Endothelial cell (in vitro differentiated cells): ENCODE measurements around the gene FADS3. TPM values are rescaled to one million over a fixed set of nuclear protein-coding genes. Genes with fewer than 3 reads are reported as not detected.

ENCODE experiments used
- DNase-seq: peaks from one replicate; pipeline ENCODE4 v3.0.0; 2021; ENCODE audit warnings: low spot score
- H3K27ac Mint-ChIP-seq: one replicate; pipeline ENCODE4 v1.8.0; 2021; ENCODE audit warnings: mixed read lengths, inconsistent platforms; ENCODE audit not compliant: unreplicated experiment
- H3K27me3 Mint-ChIP-seq: one replicate; pipeline ENCODE4 v1.8.0; 2021; ENCODE audit warnings: mild to moderate bottlenecking, moderate library complexity, mixed read lengths, inconsistent platforms; ENCODE audit not compliant: unreplicated experiment
- H3K36me3 Mint-ChIP-seq: one replicate; pipeline ENCODE4 v1.8.0; 2021; ENCODE audit warnings: mild to moderate bottlenecking, low read depth, mixed read lengths, inconsistent platforms; ENCODE audit not compliant: unreplicated experiment
- H3K4me1 Mint-ChIP-seq: one replicate; pipeline ENCODE4 v1.8.0; 2021; ENCODE audit warnings: mild to moderate bottlenecking, mixed read lengths, inconsistent platforms; ENCODE audit not compliant: unreplicated experiment
- H3K4me3 Mint-ChIP-seq: one replicate; pipeline ENCODE4 v1.8.0; 2021; ENCODE audit warnings: mild to moderate bottlenecking, mixed read lengths, inconsistent platforms; ENCODE audit not compliant: unreplicated experiment
- H3K9me3 Mint-ChIP-seq: one replicate; pipeline ENCODE4 v1.8.0; 2021; ENCODE audit warnings: mixed read lengths, inconsistent platforms; ENCODE audit not compliant: unreplicated experiment
- total RNA-seq: library from RNA; stranded (reverse); fragmentation: NEBNext Ultra II Directional; extraction: Animal tissue kit (Norgen Biotek cat#: 25700); gene quantifications from one replicate; pipeline ENCODE4 v1.2.1, GENCODE V29; 2021; ENCODE audit not compliant: unreplicated experiment
- TF ChIP-seq, protein P1 (sequence below): fragments of 200-600 bp; sonication (generic); IDR thresholded peaks from one replicate; pipeline ENCODE4 v1.5.0; 2021; ENCODE audit warnings: antibody characterized with exemption; ENCODE audit not compliant: unreplicated experiment

The FADS3 gene
- total RNA-seq, 1 donor from 2014 or later = 42.0 TPM

GRCh38 chr11:61907282-61907681, 15.9 kb upstream of the FADS3 start:
- no peaks in the 10 kb centered on the region for H3K9me3 Mint-ChIP-seq
- peak overlapping the region; percentile 71 for H3K4me3 Mint-ChIP-seq
- TF ChIP-seq, protein P1, sequence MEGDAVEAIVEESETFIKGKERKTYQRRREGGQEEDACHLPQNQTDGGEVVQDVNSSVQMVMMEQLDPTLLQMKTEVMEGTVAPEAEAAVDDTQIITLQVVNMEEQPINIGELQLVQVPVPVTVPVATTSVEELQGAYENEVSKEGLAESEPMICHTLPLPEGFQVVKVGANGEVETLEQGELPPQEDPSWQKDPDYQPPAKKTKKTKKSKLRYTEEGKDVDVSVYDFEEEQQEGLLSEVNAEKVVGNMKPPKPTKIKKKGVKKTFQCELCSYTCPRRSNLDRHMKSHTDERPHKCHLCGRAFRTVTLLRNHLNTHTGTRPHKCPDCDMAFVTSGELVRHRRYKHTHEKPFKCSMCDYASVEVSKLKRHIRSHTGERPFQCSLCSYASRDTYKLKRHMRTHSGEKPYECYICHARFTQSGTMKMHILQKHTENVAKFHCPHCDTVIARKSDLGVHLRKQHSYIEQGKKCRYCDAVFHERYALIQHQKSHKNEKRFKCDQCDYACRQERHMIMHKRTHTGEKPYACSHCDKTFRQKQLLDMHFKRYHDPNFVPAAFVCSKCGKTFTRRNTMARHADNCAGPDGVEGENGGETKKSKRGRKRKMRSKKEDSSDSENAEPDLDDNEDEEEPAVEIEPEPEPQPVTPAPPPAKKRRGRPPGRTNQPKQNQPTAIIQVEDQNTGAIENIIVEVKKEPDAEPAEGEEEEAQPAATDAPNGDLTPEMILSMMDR = no peak
- DNase-seq = no peak
- peaks cover 19% of the 10 kb centered on the region for H3K4me1 Mint-ChIP-seq
- no peak overlapping the region for H3K27ac Mint-ChIP-seq
- H3K27me3 Mint-ChIP-seq = peaks cover 8% of the 10 kb centered on the region
- H3K36me3 Mint-ChIP-seq = peaks cover 4% of the 10 kb centered on the region

DNA sequence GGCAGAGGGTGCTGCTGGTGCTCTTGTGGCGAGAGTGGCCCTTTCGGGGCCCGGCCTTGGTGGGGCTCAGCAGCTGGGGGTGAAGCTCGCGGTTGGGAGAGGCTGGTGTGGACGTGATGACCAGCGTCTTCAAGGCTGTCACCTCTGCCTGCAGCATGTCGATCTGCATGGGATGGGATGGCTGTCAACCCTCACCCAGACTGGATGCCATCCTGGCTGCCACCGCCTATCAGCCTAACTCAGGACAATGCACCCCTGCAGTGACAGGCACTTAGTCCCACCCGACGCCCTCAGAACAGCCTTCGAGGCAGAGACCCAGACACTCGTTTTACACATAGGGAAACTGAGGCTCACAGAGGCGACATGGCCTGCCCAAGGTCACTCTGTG, 15.2 kb upstream of the FADS3 start:
- H3K27me3 Mint-ChIP-seq = peaks cover 5% of the 10 kb centered on the region
- no peak overlapping the region for H3K27ac Mint-ChIP-seq
- TF ChIP-seq, protein P1 = no peak
- H3K4me3 Mint-ChIP-seq = no peak overlapping the region
- peaks cover 4% of the 10 kb centered on the region for H3K36me3 Mint-ChIP-seq
- no peaks in the 10 kb centered on the region for H3K9me3 Mint-ChIP-seq
- DNase-seq = no peak
- peaks cover 14% of the 10 kb centered on the region for H3K4me1 Mint-ChIP-seq

DNA sequence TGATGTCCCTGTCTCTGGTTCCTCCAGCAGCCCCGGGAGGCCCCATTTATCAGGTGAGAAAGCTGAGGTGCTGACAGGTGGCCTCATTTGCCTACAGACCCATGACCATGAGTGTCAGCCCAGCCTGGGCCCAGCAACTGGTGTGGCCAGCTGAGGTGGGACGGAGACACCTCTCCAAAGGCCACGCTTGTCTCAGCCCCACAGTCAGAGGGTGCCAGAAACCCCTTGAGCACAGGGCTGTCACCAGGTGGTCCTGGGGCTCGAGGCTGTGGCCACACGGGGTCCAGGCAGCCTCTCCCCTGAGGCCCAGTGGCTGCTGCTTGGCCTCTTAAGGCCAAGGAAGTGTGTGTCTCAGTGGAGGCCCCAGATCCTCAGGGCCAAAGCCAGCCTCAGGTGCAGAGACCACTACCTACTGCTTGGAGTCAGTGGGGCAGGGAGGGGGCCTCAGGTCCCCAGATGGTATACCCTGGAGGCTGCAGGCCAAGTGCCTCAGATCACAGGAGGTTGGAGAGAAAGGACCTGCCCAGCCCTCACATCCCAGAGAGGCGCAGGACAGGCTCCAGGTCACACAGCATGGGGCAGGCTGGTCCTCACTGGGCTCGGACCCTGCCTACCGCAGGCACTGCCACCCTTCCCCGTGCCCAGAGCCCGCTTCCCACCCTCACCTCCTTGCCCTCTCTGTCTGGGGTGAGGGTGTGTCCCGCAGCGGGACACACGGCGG, 14.6 kb upstream of the FADS3 start:
- H3K27me3 Mint-ChIP-seq = peaks cover 5% of the 10 kb centered on the region
- no peak overlapping the region for H3K4me3 Mint-ChIP-seq
- H3K27ac Mint-ChIP-seq = no peak overlapping the region
- H3K9me3 Mint-ChIP-seq = no peaks in the 10 kb centered on the region
- TF ChIP-seq, protein P1 = no peak
- DNase-seq = no peak
- peaks cover 4% of the 10 kb centered on the region for H3K36me3 Mint-ChIP-seq
- peaks cover 10% of the 10 kb centered on the region for H3K4me1 Mint-ChIP-seq

DNA sequence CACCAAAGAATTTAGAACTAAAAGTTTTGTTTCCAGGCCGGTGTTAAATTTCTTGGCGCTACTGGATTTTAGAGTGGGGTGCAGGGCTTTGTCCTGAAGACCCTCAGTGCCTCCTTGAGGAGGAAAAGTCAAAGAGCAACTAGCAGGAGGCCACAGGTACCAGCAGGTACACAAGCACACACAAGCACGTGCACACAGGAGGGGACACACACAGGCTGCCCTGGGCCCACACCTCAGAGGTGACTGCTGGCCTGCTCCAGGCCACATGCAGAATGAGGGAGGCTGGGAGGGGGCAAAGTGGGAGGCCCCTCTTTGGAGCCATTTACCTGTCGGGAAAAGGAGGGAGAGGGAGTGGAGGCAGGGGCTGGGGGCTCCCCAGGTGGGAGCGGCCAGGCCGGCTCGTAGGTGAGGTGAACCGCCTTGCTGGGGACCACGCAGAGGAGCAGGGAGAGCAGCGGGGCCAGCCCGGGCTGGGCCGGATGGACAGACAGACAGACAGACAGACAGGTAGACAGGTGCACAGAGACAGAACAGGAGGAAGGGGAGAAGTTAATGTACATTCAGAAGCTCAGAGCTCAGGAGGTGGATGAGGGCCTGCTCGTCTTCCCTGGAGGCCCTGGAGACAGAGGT, 13.8 kb upstream of the FADS3 start:
- peaks cover 5% of the 10 kb centered on the region for H3K27me3 Mint-ChIP-seq
- H3K4me1 Mint-ChIP-seq = peaks cover 10% of the 10 kb centered on the region
- no peaks in the 10 kb centered on the region for H3K9me3 Mint-ChIP-seq
- no peak for DNase-seq
- no peak overlapping the region for H3K27ac Mint-ChIP-seq
- H3K36me3 Mint-ChIP-seq = peaks cover 4% of the 10 kb centered on the region
- no peak overlapping the region for H3K4me3 Mint-ChIP-seq
- TF ChIP-seq, protein P1 = no peak

DNA sequence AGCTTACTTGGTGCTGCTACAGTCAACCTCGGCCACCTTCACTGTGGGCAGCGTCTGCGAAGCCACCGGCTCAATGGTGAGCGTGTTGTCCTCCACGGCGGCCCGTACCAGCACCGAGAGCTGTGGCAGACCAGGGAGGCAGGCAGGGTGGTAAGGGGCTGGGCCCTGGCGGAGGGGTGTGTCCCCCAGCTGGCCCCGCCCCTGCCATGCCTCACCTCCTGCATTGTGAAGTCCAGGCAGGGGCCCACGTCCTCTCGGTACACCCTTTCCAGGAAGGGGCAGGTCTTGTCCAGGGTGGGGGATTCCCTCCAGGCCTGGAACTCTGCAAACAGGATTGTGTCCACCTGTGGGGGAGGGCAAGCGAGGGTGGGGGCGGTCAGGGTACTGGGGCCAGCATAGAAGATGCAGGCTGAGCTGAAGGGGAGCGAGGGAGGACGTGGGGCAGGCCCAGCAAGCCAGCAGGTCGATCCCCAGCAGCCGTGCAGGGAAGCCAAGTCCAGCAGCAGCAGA, 13.2 kb upstream of the FADS3 start:
- Mint-ChIP-seq H3K36me3 (peaks cover 4% of the 10 kb centered on the region), H3K9me3 (no peaks in the 10 kb centered on the region), H3K4me1 (peaks cover 10% of the 10 kb centered on the region), H3K27me3 (peaks cover 5% of the 10 kb centered on the region), H3K4me3 (no peak overlapping the region), H3K27ac (no peak overlapping the region)
- TF ChIP-seq, protein P1 = no peak
- DNase-seq = no peak
